MM.1S (cell line): ENCODE data around the gene ELAVL4.

Experiments used
- EZH2 ChIP-seq: fragments of 300-600 bp; sonication (generic); optimal IDR thresholded peaks from 2 replicates; pipeline ENCODE3; 2017; ENCODE audit warnings: low read depth, mild to moderate bottlenecking, antibody characterized with exemption, low read length, mixed read lengths
- EZH2phosphoT487 ChIP-seq: fragments of 300-600 bp; sonication (generic); IDR thresholded peaks from 2 replicates; pipeline ENCODE4 v1.6.1; 2018; ENCODE audit warnings: antibody characterized with exemption, low read length
- TF ChIP-seq, protein P1 (sequence below): fragments of 300-600 bp; sonication (generic); IDR thresholded peaks from 2 replicates; pipeline ENCODE4 v1.5.1; 2016; ENCODE audit warnings: antibody characterized with exemption, low read length, mixed read lengths

DNA sequence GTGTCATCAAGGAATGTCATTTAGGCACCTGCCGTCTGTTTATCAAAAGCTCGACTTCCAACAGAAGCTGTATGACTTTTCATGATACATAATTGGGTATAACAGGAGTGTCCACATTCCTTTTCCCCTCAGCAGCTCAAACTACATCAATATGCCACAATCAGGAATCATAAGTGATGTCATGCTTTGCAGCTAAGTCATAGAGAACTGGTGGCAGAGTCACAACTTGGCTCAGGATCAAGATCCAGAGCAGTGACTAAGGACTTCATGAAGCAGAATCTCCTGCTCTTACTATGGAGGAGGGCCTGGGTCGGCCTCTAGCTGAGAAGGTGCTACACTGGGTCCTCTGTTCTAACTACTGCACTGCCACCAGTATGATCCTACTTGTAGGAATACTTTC lies 48.4 kb upstream of the ELAVL4 start:
- TF ChIP-seq, protein P1, sequence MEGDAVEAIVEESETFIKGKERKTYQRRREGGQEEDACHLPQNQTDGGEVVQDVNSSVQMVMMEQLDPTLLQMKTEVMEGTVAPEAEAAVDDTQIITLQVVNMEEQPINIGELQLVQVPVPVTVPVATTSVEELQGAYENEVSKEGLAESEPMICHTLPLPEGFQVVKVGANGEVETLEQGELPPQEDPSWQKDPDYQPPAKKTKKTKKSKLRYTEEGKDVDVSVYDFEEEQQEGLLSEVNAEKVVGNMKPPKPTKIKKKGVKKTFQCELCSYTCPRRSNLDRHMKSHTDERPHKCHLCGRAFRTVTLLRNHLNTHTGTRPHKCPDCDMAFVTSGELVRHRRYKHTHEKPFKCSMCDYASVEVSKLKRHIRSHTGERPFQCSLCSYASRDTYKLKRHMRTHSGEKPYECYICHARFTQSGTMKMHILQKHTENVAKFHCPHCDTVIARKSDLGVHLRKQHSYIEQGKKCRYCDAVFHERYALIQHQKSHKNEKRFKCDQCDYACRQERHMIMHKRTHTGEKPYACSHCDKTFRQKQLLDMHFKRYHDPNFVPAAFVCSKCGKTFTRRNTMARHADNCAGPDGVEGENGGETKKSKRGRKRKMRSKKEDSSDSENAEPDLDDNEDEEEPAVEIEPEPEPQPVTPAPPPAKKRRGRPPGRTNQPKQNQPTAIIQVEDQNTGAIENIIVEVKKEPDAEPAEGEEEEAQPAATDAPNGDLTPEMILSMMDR: no peak
- TF ChIP-seq EZH2phosphoT487 (no peak), EZH2 (no peak)
